BLaER1 treated with 17β-estradiol and CSF1 and Interleukin-3, amounts not matched to agents 10 nM and 100 nM (cell line): ENCODE data around the gene CFAP300.

Source experiments
- H3K27ac ChIP-seq, 11 experiments: shearing (Covaris generic); formaldehyde crosslinking; 2 replicates each; pipeline ENCODE4 v1.8.1; 2022
- H3K27me3 ChIP-seq, 11 experiments: shearing (Covaris generic); formaldehyde crosslinking; 2 replicates each; pipeline ENCODE4 v1.8.1; 2022
- H3K36me3 ChIP-seq, 11 experiments: shearing (Covaris generic); formaldehyde crosslinking; 2 replicates each; pipeline ENCODE4 v1.8.1; 2022
- H3K4me1 ChIP-seq, 10 experiments: shearing (Covaris generic); formaldehyde crosslinking; 2 replicates each; pipeline ENCODE4 v1.8.1; 2022
- H3K4me2 ChIP-seq, 11 experiments: shearing (Covaris generic); formaldehyde crosslinking; 2 replicates each; pipeline ENCODE4 v1.8.1; 2022
- H3K4me3 ChIP-seq, 10 experiments: shearing (Covaris generic); formaldehyde crosslinking; 2 replicates each; pipeline ENCODE4 v1.8.1; 2022
- H3K9ac ChIP-seq, 11 experiments: shearing (Covaris generic); formaldehyde crosslinking; 2 replicates each; pipeline ENCODE4 v1.8.1; 2022
- H3K9me3 ChIP-seq, 11 experiments: shearing (Covaris generic); formaldehyde crosslinking; replicated peaks in 1 of 11; 2 replicates each; pipeline ENCODE4 v1.8.1; 2022
- H4K20me1 ChIP-seq, 11 experiments: shearing (Covaris generic); formaldehyde crosslinking; 2 replicates each; pipeline ENCODE4 v1.8.1; 2022
- Cebpa-rat ChIP-seq, 11 experiments: shearing (Covaris generic); IDR thresholded peaks; 2 replicates each; pipeline ENCODE4 v1.8.1; 2022

The CFAP300 gene

DNA sequence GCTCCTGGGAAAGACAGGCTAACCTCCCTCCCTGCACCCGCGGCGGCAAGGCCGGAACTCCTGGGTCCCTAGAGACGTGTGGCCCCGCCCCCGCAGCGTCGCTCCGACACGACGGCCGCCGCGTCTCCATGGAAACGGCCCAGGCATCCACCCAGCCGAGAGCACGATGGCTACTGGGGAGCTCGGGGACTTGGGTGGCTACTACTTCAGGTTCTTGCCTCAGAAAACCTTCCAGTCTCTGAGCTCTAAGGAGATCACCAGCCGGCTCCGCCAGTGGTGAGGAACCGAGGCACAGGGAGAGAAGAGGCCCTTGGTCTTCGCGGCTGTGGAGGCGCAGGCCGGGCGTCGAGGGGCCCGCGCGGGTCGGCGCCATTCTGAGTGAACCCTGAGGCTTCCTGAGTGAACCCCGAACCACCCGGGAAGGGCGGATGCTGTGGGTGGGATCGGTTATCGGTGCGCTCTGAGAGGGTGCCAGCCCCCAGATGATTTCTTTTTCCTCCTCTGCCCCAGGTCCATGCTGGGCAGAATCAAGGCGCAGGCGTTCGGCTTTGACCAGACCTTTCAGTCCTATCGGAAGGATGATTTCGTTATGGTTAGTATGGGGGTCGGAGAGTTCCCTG is at the start of gene CFAP300:
Gene CFAP300, plus strand, starts transcription at position 133 of the 620 bp plus-strand sequence. Its CDS starts 34 bp downstream, at position 167.
- no peaks in the 10 kb centered on the region for H3K36me3 ChIP-seq
- H3K27ac ChIP-seq = no peak within 1 kb of the TSS
- TF ChIP-seq Cebpa-rat (IDR thresholded peaks at IDR 0.05) = no peak
- no peaks in the 10 kb centered on the region for H4K20me1 ChIP-seq
- no peaks in the 10 kb centered on the region for H3K27me3 ChIP-seq
- no peak within 1 kb of the TSS for H3K4me3 ChIP-seq
- H3K4me2 ChIP-seq = no peak within 1 kb of the TSS
- H3K9me3 ChIP-seq = peaks cover 0 to 8% (median 7%) of the 10 kb centered on the region in 11 experiments; a peak in 8 of 22 replicates
- H3K9ac ChIP-seq = no peak within 1 kb of the TSS
- no peaks in the 10 kb centered on the region for H3K4me1 ChIP-seq

DNA sequence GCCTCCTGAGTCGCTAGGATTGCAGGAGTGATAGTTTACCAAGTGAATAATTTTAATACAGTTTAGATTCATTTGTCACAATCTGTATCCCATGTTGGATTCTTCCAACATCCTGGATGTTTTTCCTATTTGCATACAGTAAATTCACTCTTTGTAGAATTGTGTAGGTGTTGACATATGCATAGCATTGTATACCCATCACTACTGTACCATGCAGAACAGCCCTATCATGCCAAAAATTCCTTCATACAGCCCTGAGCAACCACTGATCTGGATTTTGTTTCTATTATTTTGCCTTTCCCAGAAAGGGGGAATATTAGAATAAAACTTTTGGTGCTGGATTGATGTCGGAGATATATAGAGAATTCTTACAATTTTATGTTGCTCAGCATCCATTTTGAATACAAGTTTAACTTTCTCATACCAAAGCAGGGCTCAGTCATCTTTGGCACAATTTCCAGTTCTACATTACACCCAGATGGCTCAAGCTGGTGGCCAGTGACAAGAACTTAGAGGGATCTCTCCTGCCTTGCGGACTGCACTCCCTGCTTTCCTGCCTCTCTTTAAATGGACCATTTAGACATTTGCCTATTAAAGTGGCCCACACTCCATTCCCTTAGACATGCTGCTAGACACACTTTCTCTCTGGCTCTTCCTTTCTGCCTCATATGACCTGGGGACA is 45.4 kb upstream of the CFAP300 start:
- Histone ChIP-seq H3K4me1 (no peaks in the 10 kb centered on the region), H3K9ac (no peak overlapping the region), H3K27me3 (no peaks in the 10 kb centered on the region), H3K36me3 (no peaks in the 10 kb centered on the region), H4K20me1 (no peaks in the 10 kb centered on the region), H3K4me3 (no peak overlapping the region), H3K27ac (no peak overlapping the region), H3K4me2 (no peak overlapping the region), H3K9me3 (no peaks in the 10 kb centered on the region)
- TF ChIP-seq Cebpa-rat (IDR thresholded peaks at IDR 0.05) = no peak

GRCh38 chr11:102004220-102004619 is 43.0 kb upstream of the CFAP300 start:
- Histone ChIP-seq H3K4me2 (no peak overlapping the region), H3K27ac (no peak overlapping the region), H3K4me1 (no peaks in the 10 kb centered on the region), H3K9ac (no peak overlapping the region), H3K4me3 (no peak overlapping the region), H3K27me3 (no peaks in the 10 kb centered on the region), H4K20me1 (no peaks in the 10 kb centered on the region), H3K9me3 (no peaks in the 10 kb centered on the region), H3K36me3 (no peaks in the 10 kb centered on the region)
- TF ChIP-seq Cebpa-rat (IDR thresholded peaks at IDR 0.05) = no peak

GRCh38 chr11:102005306-102005705 is 41.9 kb upstream of the CFAP300 start:
- Histone ChIP-seq H3K4me1 (no peaks in the 10 kb centered on the region), H3K9me3 (no peaks in the 10 kb centered on the region), H3K36me3 (no peaks in the 10 kb centered on the region), H3K4me3 (no peak overlapping the region), H4K20me1 (no peaks in the 10 kb centered on the region), H3K27ac (no peak overlapping the region), H3K4me2 (no peak overlapping the region), H3K27me3 (peaks cover 0 to 5% (median 0%) of the 10 kb centered on the region in 11 experiments; a peak in 1 of 22 replicates), H3K9ac (no peak overlapping the region)
- no peak for TF ChIP-seq Cebpa-rat (IDR thresholded peaks at IDR 0.05)

DNA sequence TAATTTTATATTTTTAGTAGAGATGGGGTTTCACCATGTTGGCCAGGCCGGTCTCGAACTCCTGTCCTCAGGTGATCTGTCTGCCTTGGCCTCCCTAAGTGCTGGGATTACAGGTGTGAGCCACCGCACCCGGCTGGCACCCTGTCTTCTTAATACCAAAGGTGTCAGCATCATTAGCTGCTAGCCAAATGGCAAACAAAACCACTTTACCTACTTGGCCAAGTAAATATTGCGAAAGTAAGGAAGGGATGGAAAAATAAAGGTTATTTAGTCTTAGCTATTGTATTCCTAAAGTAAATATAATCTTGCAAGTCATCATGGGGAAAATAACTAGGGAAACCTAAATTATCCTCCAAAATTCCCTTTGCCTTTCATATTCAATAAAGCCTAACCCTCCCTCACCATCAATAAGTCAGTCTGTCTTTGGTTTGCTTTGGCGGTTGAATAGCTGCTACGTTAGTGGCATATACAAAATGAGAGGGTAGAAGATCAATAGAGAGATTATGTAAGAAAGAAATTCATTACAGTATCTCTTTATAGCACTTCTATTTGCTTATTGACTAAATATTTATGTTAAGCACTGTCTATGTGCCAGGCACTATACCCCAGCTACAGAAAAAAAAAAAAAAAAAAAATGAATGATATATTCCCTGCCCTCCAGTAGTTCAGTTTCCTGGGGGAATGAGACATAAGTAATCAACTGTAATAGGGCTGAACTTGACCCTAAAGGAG is 40.2 kb upstream of the CFAP300 start:
- Histone ChIP-seq H3K9me3 (no peaks in the 10 kb centered on the region), H3K4me2 (no peak overlapping the region), H4K20me1 (no peaks in the 10 kb centered on the region), H3K4me1 (peaks cover 0 to 7% (median 2%) of the 10 kb centered on the region in 10 experiments; a peak in 7 of 20 replicates), H3K36me3 (no peaks in the 10 kb centered on the region), H3K9ac (no peak overlapping the region), H3K27me3 (peaks cover 0 to 7% (median 0%) of the 10 kb centered on the region in 11 experiments; a peak in 1 of 22 replicates), H3K27ac (no peak overlapping the region), H3K4me3 (no peak overlapping the region)
- no peak for TF ChIP-seq Cebpa-rat (IDR thresholded peaks at IDR 0.05)

DNA sequence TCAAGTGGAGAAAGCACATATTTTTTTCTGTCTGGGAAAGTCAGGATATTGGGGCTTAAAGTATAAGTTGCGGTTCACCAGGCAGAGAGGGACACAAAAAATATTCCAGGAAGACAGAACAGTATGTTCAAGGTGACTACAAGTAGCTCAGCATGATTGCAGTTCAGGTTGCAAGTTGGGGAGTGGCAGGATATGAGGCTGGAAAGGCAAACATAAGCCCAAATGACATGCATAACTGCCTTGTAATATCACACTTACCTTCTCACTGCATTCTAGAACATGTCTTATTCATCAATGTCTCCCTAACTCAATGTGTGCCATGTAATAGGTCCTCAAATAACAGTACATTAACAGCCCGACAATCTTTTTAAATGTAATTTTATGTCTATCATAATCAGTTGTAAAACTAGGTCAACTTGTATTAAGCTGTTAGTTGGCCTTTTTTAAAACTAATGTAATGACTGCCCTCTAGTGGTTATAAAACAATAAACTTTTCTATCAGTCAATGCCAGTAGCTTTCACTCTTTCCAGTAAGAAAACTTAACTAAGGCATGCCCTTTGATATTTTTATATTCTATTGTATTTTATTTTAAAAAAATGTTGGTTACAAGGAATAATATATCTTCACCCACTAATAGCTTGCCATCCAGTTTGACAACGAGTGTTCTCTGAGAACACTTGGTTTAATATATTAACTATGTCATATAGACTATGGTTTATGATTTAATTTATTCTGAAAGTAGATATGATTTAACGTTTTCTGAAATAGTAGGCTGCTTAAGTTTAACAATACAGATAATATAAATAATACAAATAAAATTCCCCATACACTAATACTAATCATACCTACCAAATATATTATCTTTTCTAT is 39.4 kb upstream of the CFAP300 start:
- no peak for TF ChIP-seq Cebpa-rat (IDR thresholded peaks at IDR 0.05)
- Histone ChIP-seq H4K20me1 (no peaks in the 10 kb centered on the region), H3K27ac (no peak overlapping the region)

GRCh38 chr11:102010776-102011494 is 36.3 kb upstream of the CFAP300 start:
- Histone ChIP-seq H3K27me3 (peaks cover 0 to 7% (median 0%) of the 10 kb centered on the region in 11 experiments; a peak in 1 of 22 replicates), H3K4me1 (peaks cover 0 to 7% (median 2%) of the 10 kb centered on the region in 10 experiments; a peak in 7 of 20 replicates), H3K36me3 (no peaks in the 10 kb centered on the region), H4K20me1 (no peaks in the 10 kb centered on the region), H3K4me3 (no peak overlapping the region), H3K9me3 (no peaks in the 10 kb centered on the region), H3K9ac (0 out of 22 replicates have a peak overlapping the region, but pooled peaks of 1 of the 11 experiments have one; percentile 19), H3K27ac (no peak overlapping the region), H3K4me2 (peak overlapping the region in 5 of 11 experiments; percentile 17 to 61 (median 52); a peak in 10 of 22 replicates)
- no peak for TF ChIP-seq Cebpa-rat (IDR thresholded peaks at IDR 0.05)

More for the DNA sequence above, 39.4 kb upstream of the CFAP300 start:
- Histone ChIP-seq H3K9ac (no peak overlapping the region), H3K4me3 (no peak overlapping the region), H3K27me3 (peaks cover 0 to 7% (median 0%) of the 10 kb centered on the region in 11 experiments; a peak in 1 of 22 replicates), H3K9me3 (no peaks in the 10 kb centered on the region), H3K4me2 (no peak overlapping the region), H3K36me3 (no peaks in the 10 kb centered on the region), H3K4me1 (peaks cover 0 to 7% (median 2%) of the 10 kb centered on the region in 10 experiments; a peak in 7 of 20 replicates)

GRCh38 chr11:102012946-102013345 is 34.3 kb upstream of the CFAP300 start:
- peaks cover 0 to 7% (median 0%) of the 10 kb centered on the region in 11 experiments; a peak in 1 of 22 replicates for H3K27me3 ChIP-seq
- no peak for TF ChIP-seq Cebpa-rat (IDR thresholded peaks at IDR 0.05)
- no peaks in the 10 kb centered on the region for H4K20me1 ChIP-seq
- no peak overlapping the region for H3K4me2 ChIP-seq
- H3K9ac ChIP-seq = no peak overlapping the region
- no peaks in the 10 kb centered on the region for H3K36me3 ChIP-seq
- no peak overlapping the region for H3K4me3 ChIP-seq
- no peak overlapping the region for H3K27ac ChIP-seq
- no peaks in the 10 kb centered on the region for H3K9me3 ChIP-seq
- H3K4me1 ChIP-seq = peaks cover 0 to 7% (median 2%) of the 10 kb centered on the region in 10 experiments; a peak in 7 of 20 replicates
